H9 (cell line): Measurements from ENCODE around the gene C1QTNF2. TPM values are rescaled to one million over a fixed set of nuclear protein-coding genes. Genes with fewer than 3 reads are reported as not detected.

Experiments
- DNase-seq: peaks from one replicate; pipeline ENCODE4 v3.0.0-alpha.2; 2017
- H2AFZ ChIP-seq: one replicate; pipeline ENCODE4 v1.6.1; 2013; ENCODE audit warnings: mild to moderate bottlenecking, low read length, control low read depth, moderate library complexity
- H2AK5ac ChIP-seq: 2 replicates; pipeline ENCODE4 v1.6.1; 2013; ENCODE audit warnings: low read length, control low read depth, mixed read lengths; ENCODE audit not compliant: insufficient read length
- H2BK120ac ChIP-seq: one replicate; pipeline ENCODE4 v1.6.1; 2013; ENCODE audit warnings: low read depth, mild to moderate bottlenecking, low read length, control low read depth, inconsistent platforms; ENCODE audit not compliant: poor library complexity, severe bottlenecking
- H2BK12ac ChIP-seq: 2 replicates; pipeline ENCODE4 v1.6.1; 2013; ENCODE audit warnings: low read length, control low read depth, mixed read lengths, low read depth; ENCODE audit not compliant: insufficient read length
- H2BK15ac ChIP-seq: 2 replicates; pipeline ENCODE4 v1.6.1; 2013; ENCODE audit warnings: low read depth, low read length, control low read depth
- H2BK20ac ChIP-seq: one replicate; pipeline ENCODE4 v1.6.1; 2013; ENCODE audit warnings: low read depth, mild to moderate bottlenecking, low read length, control low read depth, inconsistent platforms; ENCODE audit not compliant: poor library complexity, severe bottlenecking
- H2BK5ac ChIP-seq: 2 replicates; pipeline ENCODE4 v1.6.1; 2013; ENCODE audit warnings: low read length, control low read depth, mixed read lengths; ENCODE audit not compliant: insufficient read length
- H3K14ac ChIP-seq: 2 replicates; pipeline ENCODE4 v1.6.1; 2013; ENCODE audit warnings: low read length, control low read depth; ENCODE audit not compliant: insufficient read depth
- H3K18ac ChIP-seq: 2 replicates; pipeline ENCODE4 v1.6.1; 2013; ENCODE audit warnings: low read depth, mild to moderate bottlenecking, mixed read lengths, low read length, control low read depth; ENCODE audit not compliant: insufficient read length
- H3K23ac ChIP-seq: 2 replicates; pipeline ENCODE4 v1.6.1; 2013; ENCODE audit warnings: low read length, control low read depth, mixed read lengths, low read depth; ENCODE audit not compliant: insufficient read length
- H3K23me2 ChIP-seq: 2 replicates; pipeline ENCODE4 v1.6.1; 2013; ENCODE audit warnings: low read depth, mild to moderate bottlenecking, mixed read lengths, low read length, control low read depth; ENCODE audit not compliant: insufficient read length, poor library complexity, severe bottlenecking
- H3K27ac ChIP-seq: 2 replicates; pipeline ENCODE4 v1.5.1; 2013; ENCODE audit warnings: low read length, control low read depth, mixed read lengths, low read depth; ENCODE audit not compliant: insufficient read length
- H3K27me3 ChIP-seq: 2 replicates; pipeline ENCODE4 v1.6.1; 2013; ENCODE audit warnings: low read length, control low read depth, inconsistent platforms; ENCODE audit not compliant: insufficient read depth
- H3K4ac ChIP-seq: 2 replicates; pipeline ENCODE4 v1.6.1; 2013; ENCODE audit warnings: low read depth, mild to moderate bottlenecking, control low read depth, inconsistent platforms, low read length, moderate library complexity
- H3K4me1 ChIP-seq: 2 replicates; pipeline ENCODE4 v1.6.1; 2013; ENCODE audit warnings: low read length, control low read depth, inconsistent platforms; ENCODE audit not compliant: insufficient read depth
- H3K4me2 ChIP-seq: 2 replicates; pipeline ENCODE4 v1.6.1; 2013; ENCODE audit warnings: low read length, control low read depth, mixed read lengths; ENCODE audit not compliant: insufficient read length, insufficient read depth
- H3K56ac ChIP-seq: 2 replicates; pipeline ENCODE4 v1.6.1; 2013; ENCODE audit warnings: low read depth, mild to moderate bottlenecking, mixed read lengths, low read length, control low read depth; ENCODE audit not compliant: insufficient read length
- H3K79me1 ChIP-seq: 2 replicates; pipeline ENCODE4 v1.6.1; 2013; ENCODE audit warnings: low read depth, mild to moderate bottlenecking, moderate library complexity, low read length, control low read depth, inconsistent platforms; ENCODE audit not compliant: insufficient read depth, poor library complexity, severe bottlenecking
- H3K79me2 ChIP-seq: 2 replicates; pipeline ENCODE4 v1.6.1; 2013; ENCODE audit warnings: low read length, control low read depth, inconsistent platforms; ENCODE audit not compliant: insufficient read depth
- H3K9ac ChIP-seq: 2 replicates; pipeline ENCODE4 v1.6.1; 2013; ENCODE audit warnings: low read length, control low read depth, mixed read lengths; ENCODE audit not compliant: insufficient read length; ENCODE audit errors: extremely low read depth
- H3K9me3 ChIP-seq: one replicate; pipeline ENCODE4 v1.6.1; 2013; ENCODE audit warnings: low read depth, low read length, inconsistent platforms; ENCODE audit not compliant: control insufficient read depth
- H3T11ph ChIP-seq: one replicate; pipeline ENCODE4 v1.6.1; 2013; ENCODE audit warnings: mild to moderate bottlenecking, low read length, control low read depth, inconsistent platforms
- H4K20me1 ChIP-seq: one replicate; pipeline ENCODE4 v1.6.1; 2013; ENCODE audit not compliant: control insufficient read depth, insufficient read length, insufficient read depth
- H4K5ac ChIP-seq: 2 replicates; pipeline ENCODE4 v1.6.1; 2013; ENCODE audit warnings: low read depth, mild to moderate bottlenecking, mixed read lengths, low read length, control low read depth; ENCODE audit not compliant: insufficient read length
- H4K8ac ChIP-seq: replicated peaks from 2 replicates; pipeline ENCODE4 v1.6.1; 2013; ENCODE audit warnings: low read length, control low read depth, mixed read lengths, low read depth; ENCODE audit not compliant: insufficient read length
- H4K91ac ChIP-seq: 2 replicates; pipeline ENCODE4 v1.6.1; 2013; ENCODE audit warnings: low read depth, mild to moderate bottlenecking, moderate library complexity, mixed read lengths, low read length, control low read depth; ENCODE audit not compliant: insufficient read length
- H3K27ac Mint-ChIP-seq, 3 experiments: 2 replicates in 2 of 3; 3 replicates in 1 of 3; pipeline ENCODE4 v1.8.0; 2020 to 2021; ENCODE audit warnings: mixed read lengths in 3 of 3, mild to moderate bottlenecking in 1 of 3, moderate library complexity in 1 of 3
- H3K27me3 Mint-ChIP-seq: 2 replicates; pipeline ENCODE4 v1.8.0; 2021; ENCODE audit warnings: low read depth, mild to moderate bottlenecking, moderate library complexity, mixed read lengths
- H3K36me3 Mint-ChIP-seq, 3 experiments: 2 replicates in 2 of 3; 3 replicates in 1 of 3; pipeline ENCODE4 v1.8.0; 2020 to 2021; ENCODE audit warnings: low read depth in 3 of 3, mixed read lengths in 3 of 3; ENCODE audit not compliant: insufficient read depth in 1 of 3
- H3K4me1 Mint-ChIP-seq, 2 experiments: 2 replicates each; pipeline ENCODE4 v1.8.0; 2020; ENCODE audit warnings: mixed read lengths in 2 of 2
- H3K4me3 Mint-ChIP-seq, 2 experiments: 2 replicates in 1 of 2; 3 replicates in 1 of 2; pipeline ENCODE4 v1.8.0; 2020 to 2021; ENCODE audit warnings: mild to moderate bottlenecking in 2 of 2, mixed read lengths in 2 of 2, moderate library complexity in 1 of 2
- H3K9me3 Mint-ChIP-seq, 2 experiments: 2 replicates in 1 of 2; 3 replicates in 1 of 2; pipeline ENCODE4 v1.8.0; 2020; ENCODE audit warnings: mild to moderate bottlenecking in 2 of 2, mixed read lengths in 2 of 2, moderate library complexity in 1 of 2
- CTCF ChIP-seq: fragments of 200-600 bp; sonication (generic); conservative IDR thresholded peaks from 3 replicates; pipeline ENCODE4 v1.8.0; 2021; ENCODE audit warnings: antibody characterized with exemption, mild to moderate bottlenecking
- WGBS: extraction: QIAGEN DNeasy Blood & Tissue Kit; methylation state at CpG from one replicate; pipeline ENCODE4 v1.1.7; 2013; ENCODE audit warnings: missing lambda C conversion rate, low lambda C conversion rate, mixed read lengths; ENCODE audit not compliant: insufficient read length; ENCODE audit errors: extremely low coverage; 5-methylcytosine and 5-hydroxymethylcytosine counted together
- total RNA-seq: library from RNA; stranded (reverse); gene quantifications from 2 replicates; pipeline ENCODE4 v1.2.1, GENCODE V29; 2021

Gene C1QTNF2
- total RNA-seq, 1 experiment from 2014 or later, result 0.59 TPM

GRCh38 chr5:160418561-160419457 lies 48.4 kb upstream of the C1QTNF2 start, which contains the start of gene SLU7:
TSS of gene SLU7 (minus strand) at chr5:160419081. CDS start at chr5:160415294, 3,787 bp downstream.
- no peaks in the 10 kb centered on the region for H3K27me3 ChIP-seq
- H3K4me2 ChIP-seq, result peak within 1 kb of the TSS; percentile 68
- no peak within 1 kb of the TSS for H2BK120ac ChIP-seq
- peaks cover 8% of the 10 kb centered on the region; the same call in 1 of the 2 replicates for H3K4me1 ChIP-seq
- no peak within 1 kb of the TSS for H2BK15ac ChIP-seq
- Mint-ChIP-seq H3K27me3 (no peaks in the 10 kb centered on the region), H3K36me3 (peaks cover 11 to 13% (median 11%) of the 10 kb centered on the region in 3 experiments; a peak in 6 of 7 replicates), H3K9me3 (no peaks in the 10 kb centered on the region), H3K27ac (peak within 1 kb of the TSS; percentile 98 to 99 (median 99)), H3K4me3 (peak within 1 kb of the TSS; percentile 96 to 97), H3K4me1 (peaks cover 34 to 41% of the 10 kb centered on the region in 2 experiments)
- no peak within 1 kb of the TSS for H4K8ac ChIP-seq
- WGBS, result no CpG with 5 or more reads among the region's 48 CpGs
- H3K9ac ChIP-seq, result peak within 1 kb of the TSS; percentile 81
- no peak within 1 kb of the TSS for H2AFZ ChIP-seq
- peak within 1 kb of the TSS; percentile 45 for H3T11ph ChIP-seq
- H3K4ac ChIP-seq, result no peak within 1 kb of the TSS
- no peak within 1 kb of the TSS for H4K91ac ChIP-seq
- H3K27ac ChIP-seq, result peak within 1 kb of the TSS; percentile 89
- no peak within 1 kb of the TSS for H3K18ac ChIP-seq
- TF ChIP-seq CTCF, result no peak
- no peaks in the 10 kb centered on the region for H3K9me3 ChIP-seq
- no peak within 1 kb of the TSS for H2BK20ac ChIP-seq
- no peak within 1 kb of the TSS for H2BK12ac ChIP-seq
- H3K14ac ChIP-seq, result 0 out of 2 replicates have a peak within 1 kb of the TSS, but pooled peaks have one; percentile 39
- no peak within 1 kb of the TSS for H2AK5ac ChIP-seq
- peaks cover 3% of the 10 kb centered on the region for H3K79me1 ChIP-seq
- peaks cover 9% of the 10 kb centered on the region; the same call in 1 of the 2 replicates for H3K79me2 ChIP-seq
- H4K20me1 ChIP-seq, result no peaks in the 10 kb centered on the region
- no peak within 1 kb of the TSS for H3K56ac ChIP-seq
- no peak within 1 kb of the TSS for H4K5ac ChIP-seq
- no peak within 1 kb of the TSS for H3K23ac ChIP-seq
- H3K23me2 ChIP-seq, result peaks cover 5% of the 10 kb centered on the region
- H2BK5ac ChIP-seq, result no peak within 1 kb of the TSS
- DNase-seq, result peak; percentile 95
